ENCODE results near the gene SPCS3.

DNA sequence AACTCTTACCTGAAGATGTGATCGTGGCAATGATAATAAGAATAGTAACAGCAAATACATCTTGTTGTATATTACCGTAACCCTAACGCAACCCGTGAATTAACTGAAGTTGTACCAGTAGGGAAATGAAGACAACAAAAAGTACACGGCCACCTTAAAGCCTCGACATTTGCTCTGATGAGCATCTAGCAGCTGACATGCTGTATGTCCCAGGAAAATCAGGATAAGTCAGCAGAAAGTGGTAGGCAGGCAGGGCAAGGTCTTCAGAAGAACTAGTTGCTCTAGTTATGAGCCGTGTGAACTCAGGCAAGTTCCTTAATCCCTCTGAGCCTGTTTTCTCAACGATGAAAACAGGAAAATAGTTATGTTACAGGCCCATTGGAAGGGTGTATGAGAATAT, 43.1 kb upstream of the SPCS3 start:
- TF ChIP-seq, protein P1, sequence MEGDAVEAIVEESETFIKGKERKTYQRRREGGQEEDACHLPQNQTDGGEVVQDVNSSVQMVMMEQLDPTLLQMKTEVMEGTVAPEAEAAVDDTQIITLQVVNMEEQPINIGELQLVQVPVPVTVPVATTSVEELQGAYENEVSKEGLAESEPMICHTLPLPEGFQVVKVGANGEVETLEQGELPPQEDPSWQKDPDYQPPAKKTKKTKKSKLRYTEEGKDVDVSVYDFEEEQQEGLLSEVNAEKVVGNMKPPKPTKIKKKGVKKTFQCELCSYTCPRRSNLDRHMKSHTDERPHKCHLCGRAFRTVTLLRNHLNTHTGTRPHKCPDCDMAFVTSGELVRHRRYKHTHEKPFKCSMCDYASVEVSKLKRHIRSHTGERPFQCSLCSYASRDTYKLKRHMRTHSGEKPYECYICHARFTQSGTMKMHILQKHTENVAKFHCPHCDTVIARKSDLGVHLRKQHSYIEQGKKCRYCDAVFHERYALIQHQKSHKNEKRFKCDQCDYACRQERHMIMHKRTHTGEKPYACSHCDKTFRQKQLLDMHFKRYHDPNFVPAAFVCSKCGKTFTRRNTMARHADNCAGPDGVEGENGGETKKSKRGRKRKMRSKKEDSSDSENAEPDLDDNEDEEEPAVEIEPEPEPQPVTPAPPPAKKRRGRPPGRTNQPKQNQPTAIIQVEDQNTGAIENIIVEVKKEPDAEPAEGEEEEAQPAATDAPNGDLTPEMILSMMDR (IDR thresholded peaks at IDR 0.05; ENCODE audit: insufficient read depth, low read length) = no peak
- no peak for TF ChIP-seq POLR2AphosphoS5 (IDR thresholded peaks at IDR 0.05; ENCODE audit: low read depth)
- TF ChIP-seq, protein P2, sequence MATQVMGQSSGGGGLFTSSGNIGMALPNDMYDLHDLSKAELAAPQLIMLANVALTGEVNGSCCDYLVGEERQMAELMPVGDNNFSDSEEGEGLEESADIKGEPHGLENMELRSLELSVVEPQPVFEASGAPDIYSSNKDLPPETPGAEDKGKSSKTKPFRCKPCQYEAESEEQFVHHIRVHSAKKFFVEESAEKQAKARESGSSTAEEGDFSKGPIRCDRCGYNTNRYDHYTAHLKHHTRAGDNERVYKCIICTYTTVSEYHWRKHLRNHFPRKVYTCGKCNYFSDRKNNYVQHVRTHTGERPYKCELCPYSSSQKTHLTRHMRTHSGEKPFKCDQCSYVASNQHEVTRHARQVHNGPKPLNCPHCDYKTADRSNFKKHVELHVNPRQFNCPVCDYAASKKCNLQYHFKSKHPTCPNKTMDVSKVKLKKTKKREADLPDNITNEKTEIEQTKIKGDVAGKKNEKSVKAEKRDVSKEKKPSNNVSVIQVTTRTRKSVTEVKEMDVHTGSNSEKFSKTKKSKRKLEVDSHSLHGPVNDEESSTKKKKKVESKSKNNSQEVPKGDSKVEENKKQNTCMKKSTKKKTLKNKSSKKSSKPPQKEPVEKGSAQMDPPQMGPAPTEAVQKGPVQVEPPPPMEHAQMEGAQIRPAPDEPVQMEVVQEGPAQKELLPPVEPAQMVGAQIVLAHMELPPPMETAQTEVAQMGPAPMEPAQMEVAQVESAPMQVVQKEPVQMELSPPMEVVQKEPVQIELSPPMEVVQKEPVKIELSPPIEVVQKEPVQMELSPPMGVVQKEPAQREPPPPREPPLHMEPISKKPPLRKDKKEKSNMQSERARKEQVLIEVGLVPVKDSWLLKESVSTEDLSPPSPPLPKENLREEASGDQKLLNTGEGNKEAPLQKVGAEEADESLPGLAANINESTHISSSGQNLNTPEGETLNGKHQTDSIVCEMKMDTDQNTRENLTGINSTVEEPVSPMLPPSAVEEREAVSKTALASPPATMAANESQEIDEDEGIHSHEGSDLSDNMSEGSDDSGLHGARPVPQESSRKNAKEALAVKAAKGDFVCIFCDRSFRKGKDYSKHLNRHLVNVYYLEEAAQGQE (IDR thresholded peaks at IDR 0.05; ENCODE audit: insufficient replicate concordance, low read depth) = no peak
